Esophagus muscularis mucosa (tissue), 4 donors: ENCODE measurements around the gene ZNF14. TPM values are rescaled to one million over a fixed set of nuclear protein-coding genes. Genes with fewer than 3 reads are reported as not detected.
"Not testable (repeated sequence)": the region's sequence is repeated elsewhere in the genome, so short reads cannot be mapped to it uniquely, and the experiment has no call there.

Experiments
- DNase-seq: peaks from one replicate; pipeline ENCODE4 v3.0.0-alpha.2; 2017; ENCODE audit errors: extremely low spot score
- H3K27ac ChIP-seq, 4 donors: fragments of 200-600 bp; sonication (generic); replicated peaks in 1 of 4; 1 replicate in 3 of 4; 2 replicates in 1 of 4; pipeline ENCODE4 v1.5.1; 2016 to 2019; ENCODE audit warnings: mild to moderate bottlenecking in 1 of 4
- H3K27me3 ChIP-seq, 4 donors: fragments of 200-600 bp; sonication (generic); one replicate each; pipeline versions ENCODE4 v1.5.1 to v1.6.0; 2016 to 2019
- H3K36me3 ChIP-seq, 4 donors: fragments of 200-600 bp; sonication (generic); one replicate each; pipeline ENCODE4 v1.5.1; 2016 to 2019
- H3K4me1 ChIP-seq, 4 donors: fragments of 200-600 bp; sonication (generic); one replicate each; pipeline ENCODE4 v1.5.1; 2016 to 2019
- H3K4me3 ChIP-seq, 4 donors: fragments of 200-600 bp; sonication (generic); 1 replicate in 2 of 4; 2 replicates in 2 of 4; pipeline ENCODE4 v1.5.1; 2016 to 2019; ENCODE audit warnings: mild to moderate bottlenecking in 4 of 4, moderate library complexity in 1 of 4
- H3K9me3 ChIP-seq, 4 donors: fragments of 200-600 bp; sonication (generic); 1 replicate in 3 of 4; 2 replicates in 1 of 4; pipeline ENCODE4 v1.5.1; 2016 to 2019
- EP300 ChIP-seq: sonication (generic); formaldehyde crosslinking; IDR thresholded peaks from one replicate; pipeline ENCODE4 v1.6.1; 2017; ENCODE audit warnings: antibody characterized with exemption
- POLR2A ChIP-seq: fragments of 450-650 bp; IDR thresholded peaks from one replicate; pipeline ENCODE4 v1.6.1; 2017; ENCODE audit warnings: antibody characterized with exemption, moderate library complexity, mild to moderate bottlenecking, low read depth
- POLR2AphosphoS5 ChIP-seq, 2 donors: sonication (generic); formaldehyde crosslinking; IDR thresholded peaks; one replicate each; pipeline ENCODE4 v1.6.1; 2017; ENCODE audit warnings: antibody characterized with exemption in 2 of 2
- WGBS: methylation state at CpG from one replicate; pipeline ENCODE4 v1.1.5; 2018; 5-methylcytosine and 5-hydroxymethylcytosine counted together
- intact Hi-C: fragments of 100-400 bp; cut with DNase I; formaldehyde crosslinking; loops from one replicate; pipeline ENCODE4 v1.15.1; 2023
- total RNA-seq, 4 donors: library from RNA; depleted of rRNA; stranded (reverse); fragments of >200 nt; gene quantifications; one replicate each; pipeline versions ENCODE4 v1.1.0 to v1.2.1, GENCODE V29; 2016
- TF ChIP-seq, protein P1 (sequence below), 3 experiments: fragments of 200-600 bp in 2 of 3; fragments of 450-650 bp in 1 of 3; sonication (generic) in 2 of 3; IDR thresholded peaks; one replicate each; pipeline ENCODE4 v1.5.1; 2017 to 2019; ENCODE audit warnings: antibody characterized with exemption in 3 of 3, mild to moderate bottlenecking in 2 of 3, moderate library complexity in 1 of 3

The ZNF14 gene
- total RNA-seq, 4 donors from 2014 or later: 5.1 to 7.9 (median 6.2) TPM

- Histone ChIP-seq H3K36me3 (no peaks in the 10 kb centered on the region), H3K9me3 (no peaks in the 10 kb centered on the region), H3K27me3 (peaks cover 0 to 22% (median 0%) of the 10 kb centered on the region in 4 donors), H3K4me3 (no peak overlapping the region), H3K27ac (no peak overlapping the region), H3K4me1 (no peaks in the 10 kb centered on the region)
- TF ChIP-seq POLR2A: no peak
- TF ChIP-seq, protein P1, sequence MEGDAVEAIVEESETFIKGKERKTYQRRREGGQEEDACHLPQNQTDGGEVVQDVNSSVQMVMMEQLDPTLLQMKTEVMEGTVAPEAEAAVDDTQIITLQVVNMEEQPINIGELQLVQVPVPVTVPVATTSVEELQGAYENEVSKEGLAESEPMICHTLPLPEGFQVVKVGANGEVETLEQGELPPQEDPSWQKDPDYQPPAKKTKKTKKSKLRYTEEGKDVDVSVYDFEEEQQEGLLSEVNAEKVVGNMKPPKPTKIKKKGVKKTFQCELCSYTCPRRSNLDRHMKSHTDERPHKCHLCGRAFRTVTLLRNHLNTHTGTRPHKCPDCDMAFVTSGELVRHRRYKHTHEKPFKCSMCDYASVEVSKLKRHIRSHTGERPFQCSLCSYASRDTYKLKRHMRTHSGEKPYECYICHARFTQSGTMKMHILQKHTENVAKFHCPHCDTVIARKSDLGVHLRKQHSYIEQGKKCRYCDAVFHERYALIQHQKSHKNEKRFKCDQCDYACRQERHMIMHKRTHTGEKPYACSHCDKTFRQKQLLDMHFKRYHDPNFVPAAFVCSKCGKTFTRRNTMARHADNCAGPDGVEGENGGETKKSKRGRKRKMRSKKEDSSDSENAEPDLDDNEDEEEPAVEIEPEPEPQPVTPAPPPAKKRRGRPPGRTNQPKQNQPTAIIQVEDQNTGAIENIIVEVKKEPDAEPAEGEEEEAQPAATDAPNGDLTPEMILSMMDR (IDR thresholded peaks at IDR 0.05): no peak
- DNase-seq: no peak
- WGBS: 59% methylated on average over 14 of the region's 15 CpGs
- intact Hi-C loops: no loop called here
Measured at GRCh38 chr19:19746286-19747213, 13.6 kb upstream of the ZNF14 start.

DNA sequence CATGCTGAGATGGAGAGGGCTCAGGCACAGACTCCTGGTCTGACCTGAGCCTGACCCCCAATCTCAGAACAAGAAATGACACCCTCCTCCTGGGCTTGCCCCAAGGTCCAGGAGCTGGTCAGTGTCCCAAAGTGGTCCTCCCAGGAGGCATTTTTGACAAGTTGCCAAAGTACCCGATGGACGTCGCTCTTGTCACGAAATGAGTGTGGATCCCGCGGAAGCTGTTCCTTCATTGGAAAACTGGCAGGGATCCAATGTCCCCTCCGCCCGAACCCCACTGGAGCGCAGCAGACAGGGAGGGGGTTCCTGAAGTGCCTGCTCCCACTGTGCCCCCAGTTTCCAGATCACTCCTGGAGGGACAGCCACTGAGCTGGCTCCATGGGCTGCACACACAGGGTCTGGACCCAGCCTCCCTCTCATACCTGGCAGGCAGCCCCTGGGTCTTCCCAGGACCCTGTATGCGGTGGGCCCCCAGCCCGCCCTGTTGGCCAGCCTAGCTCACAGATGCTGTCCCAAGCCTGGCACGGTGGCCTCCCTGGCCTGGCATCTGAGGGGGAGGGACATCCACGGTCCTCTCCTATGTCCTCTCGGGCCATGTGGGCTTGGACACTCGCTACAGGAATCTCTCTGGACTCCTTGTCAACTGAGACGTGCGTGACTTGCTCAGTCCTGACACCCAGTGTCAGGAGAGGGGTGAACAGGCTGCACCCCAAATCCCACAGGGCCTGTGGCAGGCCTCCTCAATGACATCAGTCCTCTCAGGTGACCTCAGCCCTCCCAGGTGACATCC is 12.8 kb upstream of the ZNF14 start:
- Histone ChIP-seq H3K27ac (no peak overlapping the region), H3K4me3 (no peak overlapping the region), H3K36me3 (no peaks in the 10 kb centered on the region), H3K27me3 (peaks cover 0 to 26% (median 0%) of the 10 kb centered on the region in 4 donors), H3K4me1 (no peaks in the 10 kb centered on the region), H3K9me3 (no peaks in the 10 kb centered on the region)
- 81% methylated on average over 7 of the region's 17 CpGs for WGBS
- no peak for DNase-seq
- intact Hi-C loops: no loop called here
- TF ChIP-seq EP300: no peak
- no peak for TF ChIP-seq POLR2A
- TF ChIP-seq, protein P1 (IDR thresholded peaks at IDR 0.05): no peak
- no peak for TF ChIP-seq POLR2AphosphoS5 (IDR thresholded peaks at IDR 0.05)

GRCh38 chr19:19744641-19745040 is 11.7 kb upstream of the ZNF14 start:
- no peak for DNase-seq
- Histone ChIP-seq H3K36me3 (no peaks in the 10 kb centered on the region), H3K27me3 (peaks cover 0 to 30% (median 0%) of the 10 kb centered on the region in 4 donors), H3K9me3 (no peaks in the 10 kb centered on the region), H3K4me1 (no peaks in the 10 kb centered on the region), H3K27ac (no peak overlapping the region), H3K4me3 (no peak overlapping the region)
- 92% methylated on average over 17 of the region's 17 CpGs for WGBS
- no peak for TF ChIP-seq POLR2AphosphoS5 (IDR thresholded peaks at IDR 0.05)
- intact Hi-C loops: no loop called here

DNA sequence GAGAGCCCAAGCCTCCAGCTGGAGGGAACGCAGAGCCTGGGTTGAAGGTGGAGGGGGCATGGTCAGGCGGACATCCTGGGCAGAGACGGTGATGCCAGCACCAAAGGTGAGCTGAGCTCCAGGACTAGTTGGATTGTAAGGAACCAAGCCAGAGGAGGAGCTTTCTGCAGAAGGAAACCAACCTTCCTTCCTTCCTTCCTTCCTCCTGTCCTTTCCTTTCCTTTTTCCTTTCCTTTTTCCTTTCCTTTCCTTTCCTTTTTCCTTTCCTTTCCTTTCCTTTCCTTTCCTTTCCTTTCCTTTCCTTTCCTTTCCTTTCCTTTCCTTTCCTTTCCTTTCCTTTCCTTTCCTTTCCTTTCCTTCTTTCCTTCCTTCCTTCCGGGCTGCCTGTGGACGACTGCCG is 11.0 kb upstream of the ZNF14 start:
- peaks cover 0 to 30% (median 0%) of the 10 kb centered on the region in 4 donors for H3K27me3 ChIP-seq
- H3K36me3 ChIP-seq, intact Hi-C loops, DNase-seq, H3K4me1 ChIP-seq, H3K27ac ChIP-seq, H3K4me3 ChIP-seq, H3K9me3 ChIP-seq: not testable (repeated sequence)
- WGBS: 72% methylated on average over 6 of the region's 6 CpGs

- no peak for TF ChIP-seq POLR2AphosphoS5 (IDR thresholded peaks at IDR 0.05)
- TF ChIP-seq, protein P1 (IDR thresholded peaks at IDR 0.05): no peak
- no peak for TF ChIP-seq POLR2A
- TF ChIP-seq EP300: no peak
Measured at GRCh38 chr19:19743176-19743575, 10.3 kb upstream of the ZNF14 start.

More at GRCh38 chr19:19743176-19743575, 10.3 kb upstream of the ZNF14 start:
- Histone ChIP-seq H3K4me1 (no peaks in the 10 kb centered on the region), H3K36me3 (no peaks in the 10 kb centered on the region), H3K27me3 (peaks cover 0 to 28% (median 0%) of the 10 kb centered on the region in 4 donors), H3K9me3 (no peaks in the 10 kb centered on the region), H3K27ac (no peak overlapping the region), H3K4me3 (no peak overlapping the region)
- DNase-seq: no peak
- WGBS: 80% methylated on average over 2 of the region's 6 CpGs
- intact Hi-C loops: no loop called here
